Colonic mucosa (tissue), 4 donors: Measurements from ENCODE around the gene UBE3D. TPM values are rescaled to one million over a fixed set of nuclear protein-coding genes. Genes with fewer than 3 reads are reported as not detected.

Experiments
- DNase-seq: peaks from one replicate; pipeline ENCODE4 v3.0.0-alpha.2; 2020
- H3K27ac ChIP-seq: fragments of 200-600 bp; one replicate; pipeline ENCODE4 v1.8.0; 2021
- H3K27me3 ChIP-seq: fragments of 200-600 bp; one replicate; pipeline ENCODE4 v1.8.0; 2021
- H3K36me3 ChIP-seq: fragments of 200-600 bp; one replicate; pipeline ENCODE4 v1.8.0; 2021
- H3K4me1 ChIP-seq: fragments of 200-600 bp; one replicate; pipeline ENCODE4 v1.8.0; 2021; ENCODE audit warnings: mild to moderate bottlenecking
- H3K4me3 ChIP-seq: fragments of 200-600 bp; one replicate; pipeline ENCODE4 v1.8.0; 2021
- H3K9ac ChIP-seq, 2 donors: one replicate each; pipeline ENCODE4 v1.7.0; 2013; ENCODE audit warnings: control low read depth in 2 of 2, low read depth in 2 of 2, low read length in 2 of 2
- H3K9me3 ChIP-seq: fragments of 200-600 bp; one replicate; pipeline ENCODE4 v1.8.0; 2021
- intact Hi-C: fragments of 100-400 bp; cut with DNase I; formaldehyde crosslinking; loops from one replicate; pipeline ENCODE4 v1.14.1; 2022
- total RNA-seq, 2 donors: library from RNA; stranded (reverse); fragmentation: NEBNext Ultra II Directional in 1 of 2; extraction: Animal tissue kit (Norgen Biotek cat#: 25700) in 1 of 2; gene quantifications; one replicate each; pipeline ENCODE4 v1.2.1, GENCODE V29; 2021
- TF ChIP-seq, protein P1 (sequence below): fragments of 200-600 bp; IDR thresholded peaks from one replicate; pipeline ENCODE4 v1.8.0; 2022; ENCODE audit warnings: antibody characterized with exemption, mild to moderate bottlenecking
- donor health status: healthy.
- donor health status: DM: no; HTN: no; CAD: no.
- donor health status: DM: no; HTN: no; CAD: no.

Gene UBE3D
- total RNA-seq, 2 donors from 2014 or later: 3.6 to 3.8 TPM

GRCh38 chr6:83008626-83009025 lies 57.0 kb downstream of the UBE3D start:
- no peaks in the 10 kb centered on the region for H3K4me1 ChIP-seq
- no peak overlapping the region for H3K4me3 ChIP-seq
- H3K36me3 ChIP-seq: no peaks in the 10 kb centered on the region
- DNase-seq: no peak
- H3K9ac ChIP-seq: no peak overlapping the region
- intact Hi-C loops: no loop called here
- H3K27me3 ChIP-seq: no peaks in the 10 kb centered on the region
- TF ChIP-seq, protein P1, sequence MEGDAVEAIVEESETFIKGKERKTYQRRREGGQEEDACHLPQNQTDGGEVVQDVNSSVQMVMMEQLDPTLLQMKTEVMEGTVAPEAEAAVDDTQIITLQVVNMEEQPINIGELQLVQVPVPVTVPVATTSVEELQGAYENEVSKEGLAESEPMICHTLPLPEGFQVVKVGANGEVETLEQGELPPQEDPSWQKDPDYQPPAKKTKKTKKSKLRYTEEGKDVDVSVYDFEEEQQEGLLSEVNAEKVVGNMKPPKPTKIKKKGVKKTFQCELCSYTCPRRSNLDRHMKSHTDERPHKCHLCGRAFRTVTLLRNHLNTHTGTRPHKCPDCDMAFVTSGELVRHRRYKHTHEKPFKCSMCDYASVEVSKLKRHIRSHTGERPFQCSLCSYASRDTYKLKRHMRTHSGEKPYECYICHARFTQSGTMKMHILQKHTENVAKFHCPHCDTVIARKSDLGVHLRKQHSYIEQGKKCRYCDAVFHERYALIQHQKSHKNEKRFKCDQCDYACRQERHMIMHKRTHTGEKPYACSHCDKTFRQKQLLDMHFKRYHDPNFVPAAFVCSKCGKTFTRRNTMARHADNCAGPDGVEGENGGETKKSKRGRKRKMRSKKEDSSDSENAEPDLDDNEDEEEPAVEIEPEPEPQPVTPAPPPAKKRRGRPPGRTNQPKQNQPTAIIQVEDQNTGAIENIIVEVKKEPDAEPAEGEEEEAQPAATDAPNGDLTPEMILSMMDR: no peak
- H3K9me3 ChIP-seq: no peaks in the 10 kb centered on the region
- H3K27ac ChIP-seq: no peak overlapping the region

DNA sequence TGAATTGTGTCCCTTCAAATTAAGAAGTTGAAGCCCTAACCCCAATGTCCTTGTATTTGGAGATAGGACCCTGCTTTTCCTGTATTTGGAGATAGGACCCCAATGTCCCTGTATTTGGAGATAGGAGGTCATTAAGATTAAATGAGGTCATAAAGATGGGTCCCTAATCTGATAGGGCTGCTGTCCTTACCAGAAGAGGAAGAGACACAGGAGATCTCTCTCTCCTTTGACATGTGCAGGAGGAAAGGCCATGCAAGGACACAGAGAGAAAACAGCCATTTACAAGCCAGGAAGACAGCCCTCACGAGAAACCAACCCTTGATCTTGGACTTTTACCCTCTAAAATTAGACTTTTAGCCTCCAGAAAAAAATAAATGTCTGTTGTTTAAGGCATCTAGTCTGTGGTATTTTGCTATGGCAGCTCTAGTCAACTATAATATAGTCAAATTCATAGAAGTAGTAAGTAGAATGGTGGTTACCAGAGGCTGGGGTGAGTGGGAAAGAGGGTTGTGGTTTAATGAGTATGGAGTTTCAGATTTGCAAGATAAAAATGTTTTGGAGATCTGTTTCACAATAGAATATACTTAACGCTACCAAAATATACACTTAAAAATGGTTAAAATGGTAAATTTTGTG lies 59.3 kb downstream of the UBE3D start:
- intact Hi-C loops: no loop called here
- Histone ChIP-seq H3K9ac (no peak overlapping the region), H3K4me1 (no peaks in the 10 kb centered on the region), H3K9me3 (no peaks in the 10 kb centered on the region), H3K36me3 (no peaks in the 10 kb centered on the region), H3K4me3 (no peak overlapping the region), H3K27me3 (no peaks in the 10 kb centered on the region), H3K27ac (no peak overlapping the region)
- DNase-seq: no peak
- TF ChIP-seq, protein P1: no peak

GRCh38 chr6:82996156-82996555 lies 69.5 kb downstream of the UBE3D start:
- H3K36me3 ChIP-seq: no peaks in the 10 kb centered on the region
- intact Hi-C loops: no loop called here
- H3K27me3 ChIP-seq: no peaks in the 10 kb centered on the region
- H3K9me3 ChIP-seq: no peaks in the 10 kb centered on the region
- no peak overlapping the region for H3K9ac ChIP-seq
- no peak overlapping the region for H3K4me3 ChIP-seq
- no peaks in the 10 kb centered on the region for H3K4me1 ChIP-seq
- TF ChIP-seq, protein P1: no peak
- no peak for DNase-seq
- no peak overlapping the region for H3K27ac ChIP-seq

GRCh38 chr6:82995066-82995465 lies 70.6 kb downstream of the UBE3D start:
- Histone ChIP-seq H3K4me3 (no peak overlapping the region), H3K36me3 (no peaks in the 10 kb centered on the region), H3K9ac (no peak overlapping the region), H3K27ac (no peak overlapping the region), H3K27me3 (no peaks in the 10 kb centered on the region), H3K4me1 (no peaks in the 10 kb centered on the region), H3K9me3 (no peaks in the 10 kb centered on the region)
- TF ChIP-seq, protein P1: no peak
- intact Hi-C loops: no loop called here
- no peak for DNase-seq

GRCh38 chr6:82989736-82990290 lies 75.8 kb downstream of the UBE3D start:
- Histone ChIP-seq H3K27me3 (no peaks in the 10 kb centered on the region), H3K4me1 (no peaks in the 10 kb centered on the region), H3K4me3 (no peak overlapping the region), H3K27ac (no peak overlapping the region), H3K9ac (no peak overlapping the region), H3K9me3 (no peaks in the 10 kb centered on the region), H3K36me3 (no peaks in the 10 kb centered on the region)
- intact Hi-C loops: no loop called here
- TF ChIP-seq, protein P1: no peak
- DNase-seq: no peak
